Thyroid gland (tissue), 4 donors: Measurements from ENCODE around the gene CTNNA3. TPM values are rescaled to one million over a fixed set of nuclear protein-coding genes. Genes with fewer than 3 reads are reported as not detected.
A peak's percentile ranks its signal among the peaks of the same experiment; 100 is the strongest.

Experiments
- DNase-seq, 2 donors: peaks; one replicate each; pipeline ENCODE4 v3.0.0-alpha.2; 2019
- H3K27ac ChIP-seq, 3 donors: fragments of 200-600 bp; sonication (generic); 1 replicate in 2 of 3; 2 replicates in 1 of 3; pipeline ENCODE4 v1.5.1; 2016 to 2019; ENCODE audit warnings: mild to moderate bottlenecking in 1 of 3, moderate library complexity in 1 of 3
- H3K27me3 ChIP-seq: fragments of 200-600 bp; sonication (generic); one replicate; pipeline ENCODE4 v1.5.1; 2019
- H3K36me3 ChIP-seq, 2 donors: fragments of 200-600 bp; sonication (generic); one replicate each; pipeline ENCODE4 v1.5.1; 2016 to 2019
- H3K4me1 ChIP-seq, 2 donors: fragments of 200-600 bp; sonication (generic); one replicate each; pipeline ENCODE4 v1.5.1; 2017 to 2019
- H3K4me3 ChIP-seq, 3 donors: fragments of 200-600 bp; sonication (generic); replicated peaks in 1 of 3; 1 replicate in 2 of 3; 2 replicates in 1 of 3; pipeline ENCODE4 v1.5.1; 2016; ENCODE audit warnings: mild to moderate bottlenecking in 1 of 3
- H3K9me3 ChIP-seq: fragments of 200-600 bp; sonication (generic); one replicate; pipeline ENCODE4 v1.5.1; 2017
- POLR2A ChIP-seq, 2 donors: fragments of 450-650 bp; IDR thresholded peaks; one replicate each; pipeline ENCODE4 v1.6.1; 2017; ENCODE audit warnings: antibody characterized with exemption in 2 of 2, mild to moderate bottlenecking in 2 of 2, moderate library complexity in 1 of 2
- WGBS, 2 donors: methylation state at CpG; one replicate each; pipeline ENCODE4 v1.1.5; 2017; 5-methylcytosine and 5-hydroxymethylcytosine counted together
- intact Hi-C: fragments of 100-400 bp; cut with DNase I; formaldehyde crosslinking; loops from one replicate; pipeline ENCODE4 v1.15.1; 2023
- total RNA-seq, 4 donors: library from RNA; depleted of rRNA; stranded (reverse); fragments of >200 nt; gene quantifications; one replicate each; pipeline ENCODE4 v1.2.3, GENCODE V29; 2016
- TF ChIP-seq, protein P1 (sequence below), 6 experiments: fragments of 200-600 bp in 3 of 6; fragments of 450-650 bp in 3 of 6; sonication (generic) in 3 of 6; IDR thresholded peaks; one replicate each; pipeline ENCODE4 v1.5.1; 2016 to 2019; ENCODE audit warnings: antibody characterized with exemption in 6 of 6, mild to moderate bottlenecking in 2 of 6, inconsistent platforms in 1 of 6, moderate library complexity in 1 of 6

The CTNNA3 gene
- total RNA-seq, 4 donors from 2014 or later: 0.11 to 0.79 (median 0.13) TPM; not detected in 1

GRCh38 chr10:67004690-67005089 is 691.3 kb downstream of the CTNNA3 start:
- no peaks in the 10 kb centered on the region for H3K9me3 ChIP-seq
- H3K4me3 ChIP-seq: no peak overlapping the region
- no peak for DNase-seq
- no peak overlapping the region for H3K27ac ChIP-seq
- 80 to 85% methylated on average over 2 of the region's 2 CpGs for WGBS, 2 donors
- intact Hi-C loops: no loop called here
- H3K4me1 ChIP-seq: peaks cover 0 to 4% of the 10 kb centered on the region in 2 donors
- TF ChIP-seq POLR2A (IDR thresholded peaks at IDR 0.05): no peak
- TF ChIP-seq, protein P1, sequence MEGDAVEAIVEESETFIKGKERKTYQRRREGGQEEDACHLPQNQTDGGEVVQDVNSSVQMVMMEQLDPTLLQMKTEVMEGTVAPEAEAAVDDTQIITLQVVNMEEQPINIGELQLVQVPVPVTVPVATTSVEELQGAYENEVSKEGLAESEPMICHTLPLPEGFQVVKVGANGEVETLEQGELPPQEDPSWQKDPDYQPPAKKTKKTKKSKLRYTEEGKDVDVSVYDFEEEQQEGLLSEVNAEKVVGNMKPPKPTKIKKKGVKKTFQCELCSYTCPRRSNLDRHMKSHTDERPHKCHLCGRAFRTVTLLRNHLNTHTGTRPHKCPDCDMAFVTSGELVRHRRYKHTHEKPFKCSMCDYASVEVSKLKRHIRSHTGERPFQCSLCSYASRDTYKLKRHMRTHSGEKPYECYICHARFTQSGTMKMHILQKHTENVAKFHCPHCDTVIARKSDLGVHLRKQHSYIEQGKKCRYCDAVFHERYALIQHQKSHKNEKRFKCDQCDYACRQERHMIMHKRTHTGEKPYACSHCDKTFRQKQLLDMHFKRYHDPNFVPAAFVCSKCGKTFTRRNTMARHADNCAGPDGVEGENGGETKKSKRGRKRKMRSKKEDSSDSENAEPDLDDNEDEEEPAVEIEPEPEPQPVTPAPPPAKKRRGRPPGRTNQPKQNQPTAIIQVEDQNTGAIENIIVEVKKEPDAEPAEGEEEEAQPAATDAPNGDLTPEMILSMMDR (IDR thresholded peaks at IDR 0.05): no peak
- no peaks in the 10 kb centered on the region for H3K36me3 ChIP-seq
- H3K27me3 ChIP-seq: no peaks in the 10 kb centered on the region

- intact Hi-C loops: no loop called here
- no peak for TF ChIP-seq POLR2A (IDR thresholded peaks at IDR 0.05)
- TF ChIP-seq, protein P1 (IDR thresholded peaks at IDR 0.05): no peak
- Histone ChIP-seq H3K36me3 (no peaks in the 10 kb centered on the region), H3K4me3 (no peak overlapping the region), H3K27ac (no peak overlapping the region), H3K27me3 (no peaks in the 10 kb centered on the region), H3K9me3 (no peaks in the 10 kb centered on the region), H3K4me1 (peaks cover 0 to 4% of the 10 kb centered on the region in 2 donors)
- WGBS, 2 donors: 92 to 93% methylated on average over 3 of the region's 3 CpGs
- no peak for DNase-seq
Observed at GRCh38 chr10:66999762-67000545, 696.0 kb downstream of the CTNNA3 start.

- 70 to 73% methylated on average over 1 of the region's 1 CpG for WGBS, 2 donors
- no peak for DNase-seq
- H3K36me3 ChIP-seq: no peaks in the 10 kb centered on the region
- H3K27me3 ChIP-seq: no peaks in the 10 kb centered on the region
- H3K27ac ChIP-seq: no peak overlapping the region
- no peak for TF ChIP-seq POLR2A (IDR thresholded peaks at IDR 0.05)
- TF ChIP-seq, protein P1 (IDR thresholded peaks at IDR 0.05): no peak
- peaks cover 0 to 4% of the 10 kb centered on the region in 2 donors for H3K4me1 ChIP-seq
- H3K9me3 ChIP-seq: no peaks in the 10 kb centered on the region
- intact Hi-C loops: no loop called here
- H3K4me3 ChIP-seq: no peak overlapping the region
Observed at GRCh38 chr10:66996996-66997395, 699.0 kb downstream of the CTNNA3 start.

DNA sequence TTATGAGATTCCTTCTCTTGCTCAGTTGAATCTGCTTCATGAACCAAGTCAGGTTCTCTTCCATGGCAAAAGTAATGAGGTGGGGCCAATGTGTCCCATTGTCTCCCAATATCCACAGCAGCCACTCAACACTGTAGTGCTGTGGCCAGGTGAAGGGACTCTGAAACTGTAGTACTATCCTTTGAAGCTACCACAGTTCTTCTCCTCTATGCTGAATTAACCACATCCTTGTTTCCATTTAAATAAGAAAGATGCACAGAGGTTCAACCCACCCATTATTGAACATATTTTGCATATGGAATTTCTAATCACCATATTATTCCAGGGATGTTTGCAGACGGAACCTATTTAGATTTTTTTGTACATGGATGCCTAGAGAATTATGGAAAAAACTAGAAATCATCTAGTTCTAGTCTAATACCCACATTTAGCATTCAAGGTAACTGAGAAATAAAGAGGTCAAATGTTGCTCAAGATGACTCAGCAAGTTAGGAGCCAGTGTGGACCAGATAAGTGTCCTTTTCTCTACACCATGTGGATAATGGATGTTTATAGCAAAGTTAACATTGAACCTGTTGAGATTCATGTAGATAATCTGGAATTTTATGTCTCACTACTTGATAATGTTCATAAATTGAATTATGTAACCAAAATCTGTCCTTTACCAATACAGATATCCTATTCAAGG is 705.7 kb downstream of the CTNNA3 start:
- no peaks in the 10 kb centered on the region for H3K27me3 ChIP-seq
- no peaks in the 10 kb centered on the region for H3K4me1 ChIP-seq
- WGBS, 2 donors: 87 to 90% methylated on average over 1 of the region's 1 CpG
- H3K36me3 ChIP-seq: no peaks in the 10 kb centered on the region
- H3K27ac ChIP-seq: no peak overlapping the region
- intact Hi-C loops: no loop called here
- no peaks in the 10 kb centered on the region for H3K9me3 ChIP-seq
- TF ChIP-seq POLR2A (IDR thresholded peaks at IDR 0.05): no peak
- TF ChIP-seq, protein P1 (IDR thresholded peaks at IDR 0.05): no peak
- no peak for DNase-seq
- no peak overlapping the region for H3K4me3 ChIP-seq

DNA sequence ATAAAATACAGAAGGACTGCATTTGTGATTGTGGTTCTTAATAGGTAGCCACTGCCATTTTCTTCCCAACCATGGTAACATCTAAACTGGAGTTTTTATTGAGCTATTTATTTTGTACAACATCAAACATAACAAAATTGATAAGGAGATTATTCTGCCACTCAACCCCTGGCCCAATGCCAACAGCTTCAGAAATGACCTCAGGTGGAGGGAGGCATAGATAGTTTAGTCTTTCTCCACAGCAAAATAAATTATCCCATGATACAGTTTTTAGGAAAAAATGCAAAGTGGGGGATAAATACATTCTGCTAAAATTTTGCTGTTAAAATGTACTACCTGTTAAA is 712.5 kb downstream of the CTNNA3 start:
- peaks cover 0 to 5% of the 10 kb centered on the region in 2 donors for H3K4me1 ChIP-seq
- H3K9me3 ChIP-seq: no peaks in the 10 kb centered on the region
- no peak overlapping the region for H3K27ac ChIP-seq
- DNase-seq: peak in 1 of 2 donors; percentile 2
- H3K36me3 ChIP-seq: no peaks in the 10 kb centered on the region
- no peak overlapping the region for H3K4me3 ChIP-seq
- no peaks in the 10 kb centered on the region for H3K27me3 ChIP-seq
- intact Hi-C loops: no loop called here
- TF ChIP-seq, protein P1 (IDR thresholded peaks at IDR 0.05): no peak
- TF ChIP-seq POLR2A (IDR thresholded peaks at IDR 0.05): no peak
